ENCODE data around the gene S100A3.

The S100A3 gene

GRCh38 chr1:153507926-153508583, 41.0 kb downstream of the S100A3 start:
- no peak for DNase-seq

GRCh38 chr1:153506831-153507413, 42.1 kb downstream of the S100A3 start:
- no peak for DNase-seq

GRCh38 chr1:153506386-153506785, 42.7 kb downstream of the S100A3 start:
- DNase-seq = no peak

- DNase-seq = no peak
Observed at GRCh38 chr1:153505576-153505975, 43.5 kb downstream of the S100A3 start.

- DNase-seq = no peak
Observed at GRCh38 chr1:153503766-153504165, 45.3 kb downstream of the S100A3 start.

- DNase-seq = no peak
Observed at GRCh38 chr1:153498746-153499145, 50.3 kb downstream of the S100A3 start.

All from activated gamma-delta T cell treated with Interleukin-2 at 50 U/mL for 16 hours (primary cell).